CD14-positive monocyte (primary cell): ENCODE results near the gene ADAMTS3. TPM values are rescaled to one million over a fixed set of nuclear protein-coding genes. Genes with fewer than 3 reads are reported as not detected.

Experiments
- DNase-seq, 3 donors: peaks; one replicate each; pipeline ENCODE4 v3.0.0-alpha.2; 2011 to 2022
- H2AFZ ChIP-seq: 2 replicates; pipeline ENCODE4 v1.6.0; 2012; ENCODE audit warnings: mild to moderate bottlenecking, low read depth, low read length, inconsistent platforms; ENCODE audit not compliant: insufficient read depth, poor library complexity, severe bottlenecking
- H3K27ac ChIP-seq, 2 donors: 1 replicate in 1 of 2; 2 replicates in 1 of 2; pipeline ENCODE4 v1.5.1; 2012 to 2013; ENCODE audit warnings: low read length in 2 of 2, control low read depth in 1 of 2, inconsistent platforms in 1 of 2, low read depth in 1 of 2, mild to moderate bottlenecking in 1 of 2
- H3K27me3 ChIP-seq, 2 donors: one replicate each; pipeline versions ENCODE4 v1.6.0 to v1.6.1; 2011 to 2013; ENCODE audit warnings: low read length in 2 of 2; ENCODE audit not compliant: control insufficient read depth in 2 of 2, insufficient read depth in 2 of 2
- H3K36me3 ChIP-seq, 2 donors: replicated peaks in 1 of 2; 1 replicate in 1 of 2; 2 replicates in 1 of 2; pipeline versions ENCODE4 v1.5.1 to v1.6.1; 2012 to 2013; ENCODE audit warnings: low read length in 2 of 2, control low read depth in 1 of 2, inconsistent platforms in 1 of 2, mild to moderate bottlenecking in 1 of 2; ENCODE audit not compliant: insufficient read depth in 2 of 2, control insufficient read depth in 1 of 2
- H3K4me1 ChIP-seq, 2 donors: 1 replicate in 1 of 2; 2 replicates in 1 of 2; pipeline versions ENCODE4 v1.5.1 to v1.6.1; 2012 to 2013; ENCODE audit warnings: low read length in 2 of 2, control low read depth in 1 of 2, inconsistent platforms in 1 of 2, mild to moderate bottlenecking in 1 of 2, moderate library complexity in 1 of 2; ENCODE audit not compliant: insufficient read depth in 2 of 2, control insufficient read depth in 1 of 2
- H3K4me2 ChIP-seq: replicated peaks from 2 replicates; pipeline ENCODE3; 2012; ENCODE audit warnings: low read length, moderate library complexity, mild to moderate bottlenecking; ENCODE audit not compliant: poor library complexity, severe bottlenecking; ENCODE audit errors: extremely low read depth
- H3K4me3 ChIP-seq, 3 experiments: fragments of 200-600 bp in 1 of 3; sonication (generic) in 1 of 3; replicated peaks in 1 of 3; 1 replicate in 2 of 3; 2 replicates in 1 of 3; pipeline ENCODE4 v1.5.1; 2011 to 2013; ENCODE audit warnings: low read length in 3 of 3, mild to moderate bottlenecking in 3 of 3, control low read depth in 2 of 3, low read depth in 2 of 3, inconsistent platforms in 1 of 3, moderate library complexity in 1 of 3
- H3K79me2 ChIP-seq: 2 replicates; pipeline ENCODE4 v1.6.0; 2012; ENCODE audit warnings: mild to moderate bottlenecking, control low read depth, inconsistent platforms, low read length, moderate library complexity; ENCODE audit not compliant: insufficient read depth
- H3K9ac ChIP-seq: 2 replicates; pipeline ENCODE4 v1.6.0; 2017; ENCODE audit warnings: low read length, mild to moderate bottlenecking; ENCODE audit not compliant: insufficient read depth, poor library complexity, severe bottlenecking
- H3K9me3 ChIP-seq, 2 donors: replicated peaks in 1 of 2; 1 replicate in 1 of 2; 2 replicates in 1 of 2; pipeline versions ENCODE4 v1.5.1 to v1.6.1; 2012 to 2013; ENCODE audit warnings: low read length in 2 of 2, control low read depth in 1 of 2; ENCODE audit not compliant: control insufficient read depth in 1 of 2, insufficient read depth in 1 of 2
- H4K20me1 ChIP-seq: 2 replicates; pipeline ENCODE4 v1.6.0; 2012; ENCODE audit warnings: mild to moderate bottlenecking, low read length, control low read depth, moderate library complexity; ENCODE audit not compliant: insufficient read depth
- H3K27ac Mint-ChIP-seq, 7 donors: one replicate each; pipeline ENCODE4 v1.8.0; 2020; ENCODE audit warnings: mild to moderate bottlenecking in 7 of 7, mixed read lengths in 7 of 7, moderate library complexity in 6 of 7, inconsistent platforms in 2 of 7
- H3K27me3 Mint-ChIP-seq, 3 donors: one replicate each; pipeline ENCODE4 v1.8.0; 2021 to 2022; ENCODE audit warnings: low read depth in 3 of 3, mild to moderate bottlenecking in 3 of 3, mixed read lengths in 3 of 3, moderate library complexity in 3 of 3, inconsistent platforms in 1 of 3
- H3K36me3 Mint-ChIP-seq, 2 donors: one replicate each; pipeline ENCODE4 v1.8.0; 2020; ENCODE audit warnings: mixed read lengths in 2 of 2, inconsistent platforms in 1 of 2, mild to moderate bottlenecking in 1 of 2
- H3K4me1 Mint-ChIP-seq: one replicate; pipeline ENCODE4 v1.8.0; 2020; ENCODE audit warnings: mild to moderate bottlenecking, mixed read lengths
- H3K4me3 Mint-ChIP-seq, 2 donors: one replicate each; pipeline ENCODE4 v1.8.0; 2020; ENCODE audit warnings: mild to moderate bottlenecking in 2 of 2, mixed read lengths in 2 of 2, moderate library complexity in 1 of 2
- H3K9me3 Mint-ChIP-seq, 7 donors: one replicate each; pipeline ENCODE4 v1.8.0; 2020 to 2022; ENCODE audit warnings: mixed read lengths in 7 of 7, mild to moderate bottlenecking in 6 of 7, moderate library complexity in 6 of 7, inconsistent platforms in 2 of 7
- CTCF ChIP-seq: fragments of 200-600 bp; IDR thresholded peaks from one replicate; pipeline ENCODE4 v1.8.0; 2022; ENCODE audit warnings: antibody characterized with exemption, mild to moderate bottlenecking
- WGBS: methylation state at CpG from one replicate; pipeline ENCODE4 v1.1.5; 2013; ENCODE audit warnings: missing lambda C conversion rate; ENCODE audit not compliant: insufficient coverage; 5-methylcytosine and 5-hydroxymethylcytosine counted together
- intact Hi-C, 2 donors: fragments of 100-400 bp; cut with micrococcal nuclease; formaldehyde crosslinking; loops; one replicate each; pipeline versions ENCODE4 v1.15.0 to v1.15.1; 2023
- polyA minus RNA-seq: library from RNA; depleted of rRNA, polyadenylated mRNA; stranded (reverse); fragments of >200 nt; gene quantifications from 2 replicates; pipeline ENCODE4 v1.2.3, GENCODE V29; 2012
- polyA plus RNA-seq, 3 donors: library from polyadenylated mRNA; depleted of rRNA in 1 of 3; unstranded in 2 of 3; stranded (reverse) in 1 of 3; fragments of 300-500 nt in 2 of 3; fragments of >200 nt in 1 of 3; fragmentation: Illumina TruSeq in 2 of 3; gene quantifications; 1 replicate in 2 of 3; 2 replicates in 1 of 3; pipeline ENCODE4 v1.2.3, GENCODE V29; 2012 to 2021
- total RNA-seq, 12 experiments: library from RNA in 1 of 12; stranded (reverse) in 1 of 12; fragments of 120-200 nt in 1 of 12; gene quantifications; one replicate each; pipeline ENCODE4 v1.2.4 and lab custom pipeline; 2013 to 2026; ENCODE audit warnings: mixed read lengths in 6 of 12, inconsistent platforms in 1 of 12

Gene ADAMTS3
- total RNA-seq (2013) = 0.04 TPM
- polyA plus RNA-seq (not detected), polyA minus RNA-seq (not detected in 2 replicates), total RNA-seq (lab: John Stamatoyannopoulos, UW) (0 to 2.6 (median 0.08) reads per million in 11 experiments)

- intact Hi-C loops = no loop called here
- Mint-ChIP-seq H3K9me3 (peaks cover 0 to 20% (median 3%) of the 10 kb centered on the region in 7 donors), H3K27me3 (peaks cover 31 to 42% (median 36%) of the 10 kb centered on the region in 3 donors), H3K36me3 (peaks cover 3 to 7% of the 10 kb centered on the region in 2 donors), H3K27ac (no peak within 1 kb of the TSS), H3K4me1 (peaks cover 28% of the 10 kb centered on the region), H3K4me3 (peak within 1 kb of the TSS; percentile 76 to 90)
- no peaks in the 10 kb centered on the region for H3K9me3 ChIP-seq
- H3K27me3 ChIP-seq = peaks cover 17 to 44% of the 10 kb centered on the region in 2 donors
- no peaks in the 10 kb centered on the region for H3K36me3 ChIP-seq
- H2AFZ ChIP-seq = peak within 1 kb of the TSS; percentile 63
- WGBS = 0% methylated on average over 36 of the region's 59 CpGs
- DNase-seq = peak in 1 of 3 donors; percentile 5
- H3K4me3 ChIP-seq = peak within 1 kb of the TSS in 1 of 3 experiments; percentile 62
- H3K9ac ChIP-seq = no peak within 1 kb of the TSS
- H3K4me1 ChIP-seq = peaks cover 18 to 19% of the 10 kb centered on the region in 2 donors
- H3K27ac ChIP-seq = no peak within 1 kb of the TSS
- no peaks in the 10 kb centered on the region for H3K79me2 ChIP-seq
- no peaks in the 10 kb centered on the region for H4K20me1 ChIP-seq
- H3K4me2 ChIP-seq = peak within 1 kb of the TSS; percentile 65
- no peak for TF ChIP-seq CTCF
Measured at GRCh38 chr4:72568959-72569718, at the start of gene ADAMTS3. ADAMTS3 (minus strand) TSS chr4:72569221; CDS start chr4:72568762, 459 bp downstream.

- no peak overlapping the region for H2AFZ ChIP-seq
- intact Hi-C loops = no loop called here
- H3K36me3 Mint-ChIP-seq = no peaks in the 10 kb centered on the region
Measured at GRCh38 chr4:72613959-72614358, 44.9 kb upstream of the ADAMTS3 start.

More at GRCh38 chr4:72613959-72614358, 44.9 kb upstream of the ADAMTS3 start:
- Mint-ChIP-seq H3K27ac (no peak overlapping the region), H3K4me1 (no peaks in the 10 kb centered on the region), H3K4me3 (no peak overlapping the region), H3K9me3 (peaks cover 0 to 8% (median 2%) of the 10 kb centered on the region in 7 donors), H3K27me3 (no peaks in the 10 kb centered on the region)
- Histone ChIP-seq H3K4me1 (no peaks in the 10 kb centered on the region), H3K79me2 (no peaks in the 10 kb centered on the region), H4K20me1 (no peaks in the 10 kb centered on the region), H3K4me3 (no peak overlapping the region), H3K4me2 (no peak overlapping the region), H3K27me3 (no peaks in the 10 kb centered on the region), H3K9me3 (peaks cover 0 to 6% of the 10 kb centered on the region in 2 donors), H3K27ac (no peak overlapping the region), H3K9ac (no peak overlapping the region), H3K36me3 (no peaks in the 10 kb centered on the region)
- no peak for TF ChIP-seq CTCF
- no peak for DNase-seq
- WGBS = 100% methylated on average over 1 of the region's 2 CpGs
